ENCODE results near the gene PRUNE2.

PRUNE2 gene

DNA sequence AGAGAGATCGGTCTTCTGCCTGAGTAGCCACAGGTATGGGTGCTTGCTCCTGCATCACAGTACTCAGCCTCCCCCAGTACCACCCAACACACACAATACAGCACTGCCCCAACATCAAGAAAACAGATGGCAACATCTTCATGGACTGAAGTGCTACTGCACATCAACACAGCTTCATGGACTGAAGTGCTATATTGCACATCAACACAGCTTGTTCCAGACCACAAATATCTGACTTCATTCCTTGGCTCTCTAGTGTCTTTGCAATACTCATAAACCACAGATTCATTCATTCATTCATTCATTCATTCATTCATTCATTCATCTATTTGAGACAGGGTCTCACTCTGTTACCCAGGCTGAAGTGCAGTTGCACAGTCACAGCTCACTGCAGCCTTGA lies 172.8 kb downstream of the PRUNE2 start:
- no peak for DNase-seq (ENCODE audit: low read depth)

GRCh38 chr9:76732341-76732958 lies 173.5 kb downstream of the PRUNE2 start:
- DNase-seq (ENCODE audit: low read depth): no peak

- no peak for DNase-seq (ENCODE audit: low read depth)
Observed at GRCh38 chr9:76730801-76731200, 175.1 kb downstream of the PRUNE2 start.

DNA sequence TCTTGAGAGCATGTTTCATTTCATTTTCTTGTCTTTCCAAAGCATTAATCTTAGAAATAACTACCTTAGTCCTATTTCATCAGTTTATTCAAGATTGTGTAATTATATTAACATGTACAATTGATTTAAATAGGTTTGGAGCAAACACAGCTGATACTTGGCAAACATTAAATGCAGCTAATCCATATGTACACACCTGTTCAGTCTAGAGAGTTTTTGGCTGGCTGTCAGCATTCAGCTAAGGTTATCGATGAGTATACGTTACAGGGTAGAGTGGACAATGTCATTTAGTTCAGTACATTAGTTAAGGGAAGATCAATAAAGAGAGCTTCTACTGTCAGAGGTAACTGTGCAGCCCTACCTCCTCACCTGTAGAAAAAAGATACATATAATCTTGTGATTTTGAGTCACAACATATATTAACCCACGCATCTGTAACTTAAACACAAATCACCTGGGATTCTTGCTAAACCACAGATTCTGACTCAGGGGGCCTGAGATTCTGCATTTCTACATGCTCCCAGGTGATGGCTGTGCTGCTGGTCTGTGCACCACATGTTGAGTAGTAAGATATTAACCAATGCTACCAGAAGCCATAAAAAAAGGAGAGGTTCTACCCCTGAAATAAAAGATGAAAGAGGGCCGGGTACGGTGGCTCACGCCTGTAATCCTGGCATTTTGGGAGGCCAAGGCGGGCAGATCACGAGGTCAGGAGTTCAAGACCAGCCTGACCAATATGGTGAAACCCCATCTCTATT lies 175.8 kb downstream of the PRUNE2 start:
- DNase-seq (ENCODE audit: low read depth): no peak

- no peak for DNase-seq (ENCODE audit: low read depth)
Observed at GRCh38 chr9:76729116-76729515, 176.8 kb downstream of the PRUNE2 start.

GRCh38 chr9:76725885-76726284 lies 180.0 kb downstream of the PRUNE2 start:
- no peak for DNase-seq (ENCODE audit: low read depth)

- DNase-seq (ENCODE audit: low read depth): no peak
Observed at GRCh38 chr9:76725011-76725546, 180.8 kb downstream of the PRUNE2 start.

DNA sequence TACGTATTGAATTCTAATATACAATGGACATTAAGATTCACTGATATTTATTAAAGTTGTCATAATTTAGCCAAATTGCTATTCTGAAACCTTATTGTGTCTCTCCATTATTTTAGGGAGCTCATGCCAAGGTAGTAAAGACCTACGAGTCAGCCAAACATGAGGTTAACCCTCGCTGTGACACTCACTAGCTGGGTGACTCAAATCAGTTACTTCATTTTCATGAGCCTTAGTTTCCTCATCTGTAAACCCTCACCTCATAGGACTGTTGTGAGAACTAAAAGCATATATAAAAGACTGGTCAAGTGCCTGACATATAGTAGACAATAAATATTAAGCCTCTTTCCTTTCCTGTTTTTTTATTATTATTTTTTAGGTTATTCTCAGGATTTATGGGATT lies 185.7 kb downstream of the PRUNE2 start:
- DNase-seq (ENCODE audit: low read depth): no peak

- no peak for DNase-seq (ENCODE audit: low read depth)
Observed at GRCh38 chr9:76718166-76718565, 187.7 kb downstream of the PRUNE2 start.

- DNase-seq (ENCODE audit: low read depth): no peak
Observed at GRCh38 chr9:76717613-76718012, 188.3 kb downstream of the PRUNE2 start.

DNA sequence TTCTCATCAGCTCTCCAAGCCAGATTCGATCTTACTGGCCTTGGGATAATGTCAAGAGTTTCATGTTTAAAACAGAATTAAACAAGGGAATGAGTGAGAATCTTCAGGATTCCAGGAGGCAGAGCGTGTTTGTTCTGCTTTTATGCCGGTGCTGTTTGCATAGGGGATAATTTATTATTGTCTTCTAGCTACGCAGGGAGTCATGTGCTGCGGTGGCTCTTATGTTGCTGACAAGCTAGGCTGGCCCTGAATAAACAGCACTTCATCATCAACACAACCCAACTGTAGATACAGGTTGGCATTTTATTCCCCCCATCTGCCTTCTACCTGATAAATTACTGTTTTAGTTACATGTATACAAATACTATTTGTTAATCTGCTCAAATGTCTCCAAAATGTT lies 188.7 kb downstream of the PRUNE2 start:
- DNase-seq (ENCODE audit: low read depth): no peak

GRCh38 chr9:76716085-76716672 lies 189.7 kb downstream of the PRUNE2 start:
- DNase-seq (ENCODE audit: low read depth): no peak

DNA sequence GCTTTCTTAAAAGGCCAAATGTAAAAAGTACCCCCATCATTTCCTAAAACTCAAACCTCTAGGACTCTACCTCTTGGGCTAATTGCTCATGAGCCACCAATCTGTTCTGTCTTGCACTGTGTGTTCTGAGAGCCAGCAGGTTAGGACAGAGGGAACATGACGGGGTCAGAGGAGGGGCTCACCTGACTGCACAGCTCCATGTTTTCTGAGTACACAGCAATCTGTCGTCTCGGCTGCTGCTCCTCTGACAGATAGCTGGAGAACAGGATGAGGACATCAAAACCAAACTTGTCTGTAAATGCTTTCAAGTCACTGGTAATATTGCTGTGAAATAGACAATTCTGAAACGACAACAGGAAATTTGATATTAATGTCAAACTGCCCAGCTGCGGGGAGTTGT lies 192.5 kb downstream of the PRUNE2 start:
- DNase-seq (ENCODE audit: low read depth): no peak

GRCh38 chr9:76709020-76709419 lies 196.9 kb downstream of the PRUNE2 start:
- DNase-seq (ENCODE audit: low read depth): no peak

- DNase-seq (ENCODE audit: low read depth): no peak
Observed at GRCh38 chr9:76707510-76707909, 198.4 kb downstream of the PRUNE2 start.

DNA sequence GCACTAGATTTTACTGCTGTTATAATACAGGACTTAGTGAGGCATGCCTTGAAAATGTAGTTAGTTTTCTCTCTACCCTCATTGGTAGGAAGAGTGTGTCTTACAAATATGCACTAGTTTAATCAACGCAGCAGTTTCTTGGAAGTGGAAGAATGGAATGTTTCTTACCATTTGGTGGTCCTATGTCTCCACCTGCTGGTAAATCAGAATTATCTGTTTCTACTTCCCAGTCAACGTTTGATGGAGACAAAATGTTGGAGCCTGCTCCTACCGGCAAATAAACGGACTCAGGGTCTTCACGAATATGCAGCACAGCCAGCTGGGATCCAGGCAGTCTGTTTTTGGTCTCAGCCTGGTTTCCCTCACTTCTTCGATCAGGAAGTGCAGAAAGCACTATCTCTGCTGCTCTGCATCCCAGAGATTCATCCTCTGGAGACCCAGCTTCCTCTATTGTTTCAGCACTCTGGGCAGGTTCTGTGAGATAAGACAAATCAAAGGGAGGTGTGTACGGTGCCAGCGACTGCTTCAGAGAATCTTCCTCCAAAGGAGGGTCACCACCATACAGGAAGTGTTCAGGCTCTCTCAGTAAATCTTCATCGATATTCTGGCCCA lies 201.2 kb downstream of the PRUNE2 start:
- peak; percentile 82 for DNase-seq (ENCODE audit: low read depth)

DNA sequence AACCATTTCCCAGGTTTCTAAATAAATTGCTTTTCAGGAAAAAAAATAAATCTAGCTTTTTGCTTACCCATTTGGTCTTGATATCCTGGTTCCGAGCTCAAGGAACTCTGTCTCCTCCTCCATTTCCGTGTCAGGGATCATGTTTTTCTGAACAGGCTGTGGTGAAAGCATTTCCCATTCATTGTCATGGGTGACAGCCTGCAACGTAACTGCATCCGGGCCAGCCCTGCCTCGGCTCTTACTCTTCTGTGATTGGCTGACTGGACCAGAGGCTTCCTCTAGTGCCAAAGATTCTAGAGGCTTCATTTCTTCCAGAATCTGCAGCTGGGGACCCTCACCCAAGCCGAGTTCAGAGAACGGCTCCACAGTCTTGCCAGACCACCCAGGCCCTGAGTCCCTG lies 202.6 kb downstream of the PRUNE2 start:
- DNase-seq (ENCODE audit: low read depth): no peak

DNA sequence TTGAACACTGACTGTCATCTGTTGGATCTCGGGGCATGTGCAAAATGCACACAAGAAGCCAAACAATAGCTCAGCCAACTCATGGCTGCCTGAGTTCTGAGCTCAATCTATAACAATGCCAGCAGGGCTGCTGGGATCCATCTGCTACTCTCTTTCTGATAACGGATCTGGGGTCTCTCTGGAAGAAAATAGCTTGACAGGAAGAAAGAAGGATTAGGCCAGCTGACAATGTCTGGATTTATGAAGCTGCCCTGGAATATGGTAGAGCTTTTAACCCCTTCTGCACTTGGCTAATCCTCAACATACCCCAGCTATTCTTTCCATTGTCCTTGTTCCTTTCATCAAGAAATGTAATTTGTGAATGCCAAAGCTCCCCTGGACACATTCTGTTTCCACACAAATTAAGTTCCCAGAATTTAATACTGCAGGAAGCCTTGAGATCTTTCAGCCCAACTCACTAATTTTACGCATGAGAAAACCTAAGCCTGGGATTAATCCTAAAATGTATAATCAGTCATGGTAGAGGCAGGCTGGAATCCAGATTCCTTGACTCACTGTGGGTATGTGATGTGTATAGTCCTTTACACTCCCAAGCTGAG lies 204.4 kb downstream of the PRUNE2 start:
- DNase-seq (ENCODE audit: low read depth): peak; percentile 24

DNA sequence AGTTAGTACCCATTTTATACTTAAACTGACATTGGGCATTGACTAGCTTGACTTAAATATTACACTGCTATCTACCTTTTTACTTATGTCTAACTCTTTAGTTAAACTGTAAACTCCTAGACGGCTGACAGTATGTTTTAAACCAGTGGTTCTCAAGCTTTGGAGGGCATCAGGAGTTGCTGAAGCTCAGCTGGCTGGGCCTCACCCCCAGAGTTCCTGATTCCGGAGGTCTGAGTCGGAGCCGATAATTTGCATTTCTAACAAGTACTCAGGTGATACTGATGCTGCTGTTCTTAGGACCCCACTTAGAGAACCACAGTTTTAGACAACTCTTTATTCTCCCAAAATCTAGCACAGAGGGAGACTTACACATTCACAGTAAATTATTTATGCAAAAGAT lies 205.0 kb downstream of the PRUNE2 start:
- no peak for DNase-seq (ENCODE audit: low read depth)

GRCh38 chr9:76699971-76700370 lies 205.9 kb downstream of the PRUNE2 start:
- peak; percentile 43 for DNase-seq (ENCODE audit: low read depth)

DNA sequence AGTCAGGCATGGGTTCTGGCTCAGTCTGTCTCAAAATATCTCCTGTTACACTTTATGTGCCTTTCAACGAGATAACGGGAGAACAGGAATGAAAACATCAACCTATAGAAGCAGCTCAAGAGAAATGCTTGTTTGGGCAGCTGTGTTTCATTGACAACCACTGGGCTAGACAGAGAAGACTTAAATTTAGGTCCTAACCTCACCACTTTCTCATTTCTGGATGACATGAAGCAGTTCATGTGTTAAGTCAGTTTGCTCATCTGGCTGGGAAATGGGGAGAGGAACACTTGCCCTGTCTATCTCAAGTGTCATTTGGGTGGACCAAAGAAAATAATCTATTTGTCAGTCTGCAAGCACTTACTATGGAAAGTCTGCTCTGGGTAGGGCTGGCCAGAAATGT lies 208.4 kb downstream of the PRUNE2 start:
- DNase-seq (ENCODE audit: low read depth): no peak

DNA sequence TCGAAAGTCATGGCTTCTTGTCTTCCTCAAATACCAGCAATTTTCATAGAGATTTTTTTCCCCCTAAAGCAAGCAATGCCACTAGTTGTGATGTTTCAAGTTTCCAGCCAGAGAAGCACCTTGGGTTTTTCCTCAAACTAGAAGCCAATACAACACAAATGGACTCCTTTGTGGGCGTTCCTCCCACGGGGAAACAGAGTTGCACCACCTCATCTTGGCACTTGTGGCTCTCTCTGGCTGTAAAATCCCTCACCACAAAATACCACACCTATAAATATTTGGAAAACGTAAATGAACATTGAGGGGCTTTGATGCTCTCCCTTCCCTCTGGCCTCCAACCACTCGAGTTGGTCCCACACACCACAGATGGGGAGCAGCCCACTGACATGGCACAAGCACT lies 208.8 kb downstream of the PRUNE2 start:
- DNase-seq (ENCODE audit: low read depth): no peak
